Ovary (tissue), 3 donors: ENCODE data around the gene TRIM32.

Experiments
- CTCF ChIP-seq, 3 donors: fragments of 450-650 bp in 2 of 3; fragments of 200-600 bp in 1 of 3; IDR thresholded peaks; one replicate each; pipeline versions ENCODE4 v1.5.1 to v1.8.0; 2016 to 2022; ENCODE audit warnings: antibody characterized with exemption in 3 of 3, mild to moderate bottlenecking in 1 of 3
- EP300 ChIP-seq: sonication (generic); formaldehyde crosslinking; IDR thresholded peaks from one replicate; pipeline ENCODE4 v1.6.1; 2017; ENCODE audit warnings: antibody characterized with exemption
- donor health status: DM: no; HTN: no; CAD: no.

GRCh38 chr9:116703634-116704033, 16.5 kb downstream of the TRIM32 start:
- no peak for TF ChIP-seq EP300
- no peak for TF ChIP-seq CTCF (IDR thresholded peaks at IDR 0.05)
